GM12864 (cell line): ENCODE measurements around the gene PTPRM.

Experiments
- DNase-seq: peaks from one replicate; pipeline ENCODE4 v3.0.0-alpha.2; 2011; ENCODE audit warnings: low read depth
- H3K4me3 ChIP-seq: 2 replicates; pipeline ENCODE4 v1.5.1; 2011; ENCODE audit warnings: mild to moderate bottlenecking, low read depth, low read length, control low read depth
- CTCF ChIP-seq: IDR thresholded peaks from 2 replicates; pipeline ENCODE4 v1.5.1; 2011; ENCODE audit warnings: low read depth, mild to moderate bottlenecking, moderate library complexity, low read length, control low read depth, inconsistent platforms; ENCODE audit errors: missing control alignments

PTPRM gene

GRCh38 chr18:8307960-8308359 lies 740.8 kb downstream of the PTPRM start:
- no peak for DNase-seq
- no peak for TF ChIP-seq CTCF
- H3K4me3 ChIP-seq = no peak overlapping the region

GRCh38 chr18:8313043-8313442 lies 745.9 kb downstream of the PTPRM start:
- DNase-seq = no peak
- H3K4me3 ChIP-seq = no peak overlapping the region
- no peak for TF ChIP-seq CTCF

- DNase-seq = no peak
- TF ChIP-seq CTCF = no peak
- H3K4me3 ChIP-seq = no peak overlapping the region
These were observed 747.0 kb downstream of the PTPRM start for GRCh38 chr18:8314124-8314523.

GRCh38 chr18:8319798-8320489 lies 752.8 kb downstream of the PTPRM start:
- TF ChIP-seq CTCF = no peak
- no peak overlapping the region for H3K4me3 ChIP-seq
- DNase-seq = no peak

GRCh38 chr18:8322486-8322885 lies 755.4 kb downstream of the PTPRM start:
- DNase-seq = no peak
- no peak overlapping the region for H3K4me3 ChIP-seq
- TF ChIP-seq CTCF = no peak

GRCh38 chr18:8324343-8325065 lies 757.4 kb downstream of the PTPRM start:
- DNase-seq = no peak
- no peak overlapping the region for H3K4me3 ChIP-seq
- peak; percentile 18 for TF ChIP-seq CTCF
